Skin of body (tissue), 2 donors: ENCODE measurements around the gene CXCL16. TPM values are rescaled to one million over a fixed set of nuclear protein-coding genes. Genes with fewer than 3 reads are reported as not detected.
"Not testable (repeated sequence)": the region's sequence is repeated elsewhere in the genome, so short reads cannot be mapped to it uniquely, and the experiment has no call there.

Experiments
- DNase-seq: peaks from one replicate; lab custom pipeline; 2025; lab: John Stamatoyannopoulos, UW
- total RNA-seq: library from RNA; depleted of rRNA; stranded (reverse); fragments of >200 nt; gene quantifications from one replicate; pipeline ENCODE4 v1.2.3, GENCODE V29; 2014

The CXCL16 gene
- total RNA-seq, 1 donor from 2014 or later: 6.5 TPM

- DNase-seq: not testable (repeated sequence)
These were observed 40.2 kb downstream of the CXCL16 start for GRCh38 chr17:4699401-4700056.

DNA sequence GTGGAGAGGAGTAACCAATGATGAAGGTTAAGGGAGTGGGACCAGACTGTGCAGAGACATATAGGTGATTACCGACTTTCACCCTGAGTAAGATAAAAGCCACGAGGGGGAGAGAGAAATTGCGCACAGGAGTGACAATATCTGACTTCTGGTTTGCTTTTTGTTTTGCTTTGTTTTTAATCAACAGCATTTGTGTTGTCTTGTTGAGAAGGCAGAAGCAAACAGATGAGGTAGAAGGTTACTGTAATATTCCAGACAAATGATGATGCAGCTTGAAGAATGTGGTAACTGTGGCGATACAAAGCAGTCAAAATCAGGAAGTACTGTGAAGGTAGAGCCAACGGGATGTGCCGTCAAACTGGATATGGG, 43.3 kb downstream of the CXCL16 start:
- no peak for DNase-seq

DNA sequence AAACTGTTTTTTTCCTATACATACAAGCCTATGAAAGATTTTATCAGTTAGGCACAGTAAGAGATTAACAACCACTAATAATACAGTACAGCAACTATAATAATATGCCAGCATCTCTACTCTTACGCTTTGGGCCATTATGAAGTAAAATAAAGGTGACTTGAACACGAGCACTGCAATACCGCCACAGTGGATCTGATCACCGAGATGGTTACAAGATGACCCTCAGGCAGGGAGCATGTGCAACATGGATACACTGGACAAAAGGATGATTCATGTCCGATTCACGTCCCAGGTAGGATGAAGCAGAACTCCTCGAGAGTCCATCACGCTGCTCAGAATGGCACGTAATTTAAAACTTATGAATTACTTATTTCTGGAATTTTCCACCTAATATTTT, 46.3 kb downstream of the CXCL16 start:
- no peak for DNase-seq

- DNase-seq: no peak
These were observed 48.0 kb downstream of the CXCL16 start for GRCh38 chr17:4691686-4692085.

GRCh38 chr17:4690745-4691144, 49.0 kb downstream of the CXCL16 start:
- no peak for DNase-seq

DNA sequence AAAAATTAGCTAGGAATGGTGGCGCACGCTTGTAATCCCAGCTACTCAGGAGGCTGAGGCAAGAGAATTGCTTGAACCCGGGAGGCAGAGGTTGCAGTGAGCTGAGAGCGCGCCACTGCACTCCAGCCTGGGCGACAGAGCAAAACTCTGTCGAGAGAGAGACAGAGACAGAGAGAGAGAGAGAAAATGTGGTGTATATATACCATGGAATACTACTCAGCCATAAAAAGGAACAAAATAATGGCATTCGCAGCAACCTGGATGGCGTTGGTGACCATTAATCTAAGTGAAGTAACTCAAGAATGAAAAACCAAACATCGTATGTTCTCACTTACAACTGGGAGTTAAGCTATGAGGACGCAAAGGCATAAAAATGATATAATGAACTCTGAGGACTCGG, 49.9 kb downstream of the CXCL16 start:
- DNase-seq: not testable (repeated sequence)

DNA sequence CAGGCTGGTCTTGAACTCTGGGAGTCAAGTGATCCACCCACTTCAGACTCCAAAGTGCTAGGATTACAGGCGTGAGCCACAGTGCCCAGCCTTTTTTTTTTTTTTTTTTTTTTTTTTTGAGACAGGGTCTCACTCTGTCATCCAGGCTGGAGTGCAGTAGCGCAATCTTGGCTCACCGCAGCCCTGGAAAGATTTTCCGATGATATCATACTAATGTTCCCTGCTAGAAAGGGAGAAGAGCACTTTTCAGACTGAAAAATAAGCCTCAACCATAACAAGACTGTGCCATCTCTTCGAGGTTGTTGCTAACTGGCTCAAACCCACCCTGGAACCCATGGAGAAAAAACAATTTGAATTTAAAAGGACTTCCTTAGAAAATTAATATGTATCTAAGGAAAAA, 56.0 kb downstream of the CXCL16 start:
- not testable (repeated sequence) for DNase-seq

Other genes starting within 250 kb of the CXCL16 start
- 24.1 TPM for gene SPNS2, start 241.0 kb downstream of the CXCL16 start, total RNA-seq
- gene MYBBP1A, start 184.5 kb downstream of the CXCL16 start, total RNA-seq: 30.2 TPM
- 6.1 TPM for gene GGT6, start 179.4 kb downstream of the CXCL16 start, total RNA-seq
- 14.9 TPM for gene SMTNL2, start 155.4 kb downstream of the CXCL16 start, total RNA-seq
- gene ALOX15, start 98.2 kb downstream of the CXCL16 start, total RNA-seq: 2.9 TPM
- gene PELP1, start 35.8 kb downstream of the CXCL16 start, total RNA-seq: 20.4 TPM
- 13.0 TPM for gene ARRB2, start 29.3 kb downstream of the CXCL16 start, total RNA-seq
- gene MED11, start 8.5 kb downstream of the CXCL16 start, total RNA-seq: 8.7 TPM
- 0.89 TPM for gene ZMYND15, start 95 bp downstream of the CXCL16 start, total RNA-seq
- gene TM4SF5, start 32.0 kb upstream of the CXCL16 start, total RNA-seq: not detected
- 1.6 TPM for gene VMO1, start 46.4 kb upstream of the CXCL16 start, total RNA-seq
- gene GLTPD2, start 49.0 kb upstream of the CXCL16 start, total RNA-seq: not detected
- 78.3 TPM for gene PSMB6, start 56.2 kb upstream of the CXCL16 start, total RNA-seq
- 24.5 TPM for gene PLD2, start 67.2 kb upstream of the CXCL16 start, total RNA-seq
- 40.9 TPM for gene MINK1, start 93.4 kb upstream of the CXCL16 start, total RNA-seq
- gene C17orf107, start 159.6 kb upstream of the CXCL16 start, total RNA-seq: 6.0 TPM
- 0.69 TPM for gene CHRNE, start 163.2 kb upstream of the CXCL16 start, total RNA-seq
- gene GP1BA, start 192.3 kb upstream of the CXCL16 start, total RNA-seq: 0.10 TPM
- gene SLC25A11, start 200.1 kb upstream of the CXCL16 start, total RNA-seq: 34.2 TPM
- gene RNF167, start 200.3 kb upstream of the CXCL16 start, total RNA-seq: 20.6 TPM
- 160 TPM for gene PFN1, start 208.6 kb upstream of the CXCL16 start, total RNA-seq
- gene ENO3, start 211.2 kb upstream of the CXCL16 start, total RNA-seq: 378 TPM
- 40.7 TPM for gene SPAG7, start 227.9 kb upstream of the CXCL16 start, total RNA-seq
- gene CAMTA2, start 247.7 kb upstream of the CXCL16 start, total RNA-seq: 17.8 TPM